HL-60/S4 treated with retinoic acid at 250 ng/mL for 4 days and 3 days (cell line): ENCODE measurements around the gene ZNF316.

Source experiments
- in situ Hi-C: fragments of 300-500 bp; cut with MboI; formaldehyde crosslinking; loops from 2 replicates; pipeline ENCODE4 v1.7.0; 2022; ENCODE audit warnings: low sequenced_read_pairs

Gene ZNF316

GRCh38 chr7:6675807-6676405 lies 38.8 kb downstream of the ZNF316 start:
- in situ Hi-C loops: no loop called here

- in situ Hi-C loops: no loop called here
Observed at GRCh38 chr7:6680146-6680545, 43.0 kb downstream of the ZNF316 start.

DNA sequence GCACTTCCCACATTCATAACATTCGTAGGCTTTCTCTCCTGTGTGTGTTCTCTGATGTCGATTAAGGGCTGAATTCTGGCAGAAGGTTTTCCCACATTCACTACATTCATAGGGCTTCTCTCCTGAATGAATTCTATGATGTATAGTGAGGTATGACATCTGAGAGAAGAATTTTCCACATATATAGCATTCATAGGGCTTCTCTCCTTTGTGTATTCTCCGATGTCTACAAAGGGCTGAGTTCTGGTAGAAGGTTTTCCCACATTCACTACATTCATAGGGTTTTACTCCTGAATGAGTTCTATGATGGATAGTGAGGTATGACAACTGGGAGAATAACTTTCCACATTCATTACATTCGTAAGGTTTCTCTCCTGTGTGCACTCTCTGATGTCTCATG lies 54.0 kb downstream of the ZNF316 start:
- in situ Hi-C loops: no loop called here

- in situ Hi-C loops: no loop called here
Observed at GRCh38 chr7:6691609-6692106, 54.5 kb downstream of the ZNF316 start.

GRCh38 chr7:6700793-6701192 lies 63.7 kb downstream of the ZNF316 start:
- in situ Hi-C loops: no loop called here

GRCh38 chr7:6701860-6702259 lies 64.7 kb downstream of the ZNF316 start:
- in situ Hi-C loops: no loop called here
